22Rv1 (cell line): ENCODE measurements around the gene ATP11B.

ENCODE experiments used
- H3K27ac ChIP-seq: fragments of 450-650 bp; 2 replicates; pipeline ENCODE4 v1.5.1; 2017
- ZFX ChIP-seq: fragments of 450-650 bp; IDR thresholded peaks from 2 replicates; pipeline ENCODE4 v1.6.1; 2017; ENCODE audit warnings: antibody characterized with exemption, borderline replicate concordance
- TF ChIP-seq, protein P1 (sequence below): fragments of 450-650 bp; IDR thresholded peaks from 2 replicates; pipeline ENCODE4 v1.5.1; 2017; ENCODE audit warnings: mild to moderate bottlenecking

ATP11B gene

GRCh38 chr3:182803596-182803995 lies 10.3 kb downstream of the ATP11B start:
- no peak for TF ChIP-seq ZFX
- TF ChIP-seq, protein P1, sequence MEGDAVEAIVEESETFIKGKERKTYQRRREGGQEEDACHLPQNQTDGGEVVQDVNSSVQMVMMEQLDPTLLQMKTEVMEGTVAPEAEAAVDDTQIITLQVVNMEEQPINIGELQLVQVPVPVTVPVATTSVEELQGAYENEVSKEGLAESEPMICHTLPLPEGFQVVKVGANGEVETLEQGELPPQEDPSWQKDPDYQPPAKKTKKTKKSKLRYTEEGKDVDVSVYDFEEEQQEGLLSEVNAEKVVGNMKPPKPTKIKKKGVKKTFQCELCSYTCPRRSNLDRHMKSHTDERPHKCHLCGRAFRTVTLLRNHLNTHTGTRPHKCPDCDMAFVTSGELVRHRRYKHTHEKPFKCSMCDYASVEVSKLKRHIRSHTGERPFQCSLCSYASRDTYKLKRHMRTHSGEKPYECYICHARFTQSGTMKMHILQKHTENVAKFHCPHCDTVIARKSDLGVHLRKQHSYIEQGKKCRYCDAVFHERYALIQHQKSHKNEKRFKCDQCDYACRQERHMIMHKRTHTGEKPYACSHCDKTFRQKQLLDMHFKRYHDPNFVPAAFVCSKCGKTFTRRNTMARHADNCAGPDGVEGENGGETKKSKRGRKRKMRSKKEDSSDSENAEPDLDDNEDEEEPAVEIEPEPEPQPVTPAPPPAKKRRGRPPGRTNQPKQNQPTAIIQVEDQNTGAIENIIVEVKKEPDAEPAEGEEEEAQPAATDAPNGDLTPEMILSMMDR: no peak
- H3K27ac ChIP-seq: no peak overlapping the region

- no peak overlapping the region for H3K27ac ChIP-seq
- TF ChIP-seq, protein P1: no peak
- no peak for TF ChIP-seq ZFX
Measured at GRCh38 chr3:182807061-182807460, 13.8 kb downstream of the ATP11B start.

DNA sequence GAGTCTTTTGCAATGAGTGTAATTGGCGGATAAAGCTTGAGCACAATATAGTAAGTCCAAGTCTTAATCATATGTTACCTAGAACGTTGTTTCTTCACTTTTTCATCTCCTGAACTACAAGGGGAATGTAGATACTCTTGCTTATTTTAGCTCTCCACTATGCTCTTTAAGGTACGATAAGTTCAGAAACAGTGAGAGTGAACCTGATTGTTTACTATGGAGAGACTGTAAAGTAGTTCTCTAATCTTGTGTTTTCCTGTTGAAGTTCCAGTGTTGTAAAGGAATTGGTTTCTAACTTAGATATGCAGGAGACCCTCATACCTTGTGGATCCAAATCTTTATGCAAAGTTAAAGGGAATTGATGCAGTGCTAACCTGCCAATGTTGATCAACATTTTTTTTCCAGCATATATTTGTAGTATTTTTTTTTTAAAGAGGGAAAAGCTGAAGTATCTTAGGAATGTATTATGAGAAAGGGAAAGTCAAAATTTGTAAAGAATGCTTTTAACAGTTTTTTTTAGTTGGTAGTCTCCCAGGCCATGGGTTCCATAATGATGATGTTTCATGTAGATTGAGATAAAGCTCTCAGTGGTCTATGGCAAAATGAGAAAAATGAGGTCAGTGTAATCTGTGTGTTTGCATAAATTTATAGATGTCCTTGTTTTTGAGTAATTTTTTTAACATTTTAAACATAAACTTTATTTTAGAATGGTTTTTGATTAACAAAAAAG lies 14.9 kb downstream of the ATP11B start:
- TF ChIP-seq ZFX: no peak
- TF ChIP-seq, protein P1: no peak
- H3K27ac ChIP-seq: no peak overlapping the region

GRCh38 chr3:182809531-182809930 lies 16.2 kb downstream of the ATP11B start:
- no peak overlapping the region for H3K27ac ChIP-seq
- TF ChIP-seq, protein P1: no peak
- no peak for TF ChIP-seq ZFX

DNA sequence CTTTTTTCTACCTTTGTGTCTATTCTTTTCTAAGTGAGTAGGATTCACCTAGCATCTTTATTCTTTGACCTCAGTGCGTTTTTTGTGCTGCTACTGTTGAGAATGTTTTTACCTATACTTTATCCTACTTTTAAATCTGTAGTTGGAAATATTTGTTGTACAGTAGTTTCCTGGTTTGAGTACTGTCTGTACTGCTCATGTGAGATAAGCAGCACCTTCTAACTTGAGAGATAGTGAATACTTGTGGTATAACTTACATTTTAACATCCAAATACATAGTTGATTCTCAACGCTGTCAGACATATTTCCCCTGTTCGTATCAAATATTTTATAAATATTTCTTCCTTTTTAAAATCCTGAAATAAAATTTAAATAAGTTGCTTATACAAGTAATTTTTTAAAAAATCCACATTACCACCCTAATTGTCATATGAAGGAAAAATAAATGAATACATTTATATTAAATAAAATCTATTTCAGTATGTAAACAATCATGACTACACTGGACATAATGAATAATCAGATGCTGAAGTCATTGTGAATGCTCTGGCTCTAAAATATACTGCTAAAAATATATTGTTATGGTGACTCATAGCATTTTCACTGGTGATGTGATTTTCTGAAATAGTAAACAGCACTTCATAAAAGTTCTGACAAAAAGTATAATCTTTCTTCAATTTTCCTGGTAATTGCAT lies 17.4 kb downstream of the ATP11B start:
- TF ChIP-seq, protein P1: no peak
- no peak for TF ChIP-seq ZFX

GRCh38 chr3:182811269-182811596 lies 17.9 kb downstream of the ATP11B start:
- no peak overlapping the region for H3K27ac ChIP-seq
- TF ChIP-seq, protein P1: no peak
- no peak for TF ChIP-seq ZFX

More for the DNA sequence above, 17.4 kb downstream of the ATP11B start:
- no peak overlapping the region for H3K27ac ChIP-seq

DNA sequence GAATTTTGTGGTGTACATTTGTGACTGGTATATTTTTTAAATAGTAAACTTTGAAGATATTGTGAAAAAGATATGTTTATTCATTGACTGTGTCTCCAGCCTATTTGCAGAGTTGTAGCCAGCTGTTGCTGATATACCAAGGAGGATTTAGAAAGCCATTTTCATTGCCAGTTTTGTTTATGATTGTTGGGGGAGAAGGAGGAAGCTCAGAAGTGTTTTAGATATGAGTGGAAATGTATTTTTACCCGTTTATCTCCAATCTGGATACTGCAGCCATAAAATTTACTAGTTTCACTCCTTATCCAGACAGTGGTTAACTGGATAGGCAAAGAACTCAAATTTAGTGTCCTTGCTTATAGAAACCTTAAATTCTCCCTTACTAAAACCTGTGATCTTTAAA lies 18.8 kb downstream of the ATP11B start:
- H3K27ac ChIP-seq: no peak overlapping the region
- TF ChIP-seq, protein P1: no peak
- no peak for TF ChIP-seq ZFX
